PFSK-1 (cell line): ENCODE results near the gene NUDT15.

Source experiments
- FOXP2 ChIP-seq: optimal IDR thresholded peaks from 2 replicates; pipeline ENCODE3; 2011; ENCODE audit warnings: borderline replicate concordance, control low read depth, inconsistent platforms; ENCODE audit not compliant: insufficient read depth; ENCODE audit errors: extremely low read length, extremely low read depth
- POLR2AphosphoS5 ChIP-seq: IDR thresholded peaks from 2 replicates; pipeline ENCODE4 v1.6.1; 2012; ENCODE audit warnings: low read depth, mild to moderate bottlenecking, control low read depth, low read length, moderate library complexity
- REST ChIP-seq, 2 experiments: IDR thresholded peaks; 2 replicates each; pipeline versions ENCODE4 v1.6.1 to v1.8.0; 2011 to 2012; ENCODE audit warnings: low read depth in 2 of 2, low read length in 2 of 2, control low read depth in 1 of 2, inconsistent platforms in 1 of 2, mild to moderate bottlenecking in 1 of 2, moderate library complexity in 1 of 2; ENCODE audit not compliant: insufficient read depth in 1 of 2
- SIN3A ChIP-seq: IDR thresholded peaks from 2 replicates; pipeline ENCODE4 v1.6.1; 2012; ENCODE audit warnings: mild to moderate bottlenecking, low read length, moderate library complexity, borderline replicate concordance; ENCODE audit not compliant: insufficient read depth
- TAF1 ChIP-seq: IDR thresholded peaks from 2 replicates; pipeline ENCODE4 v1.6.1; 2012; ENCODE audit warnings: low read length, control low read depth, borderline replicate concordance; ENCODE audit not compliant: insufficient read depth

NUDT15 gene

GRCh38 chr13:48006396-48006795 is 31.1 kb upstream of the NUDT15 start:
- TF ChIP-seq REST (IDR thresholded peaks at IDR 0.05; ENCODE audit: insufficient read depth in 1 of 2, low read depth in 2 of 2, low read length in 2 of 2) (no peak), POLR2AphosphoS5 (no peak), TAF1 (no peak), FOXP2 (no peak), SIN3A (no peak)

- no peak for TF ChIP-seq POLR2AphosphoS5
Measured at GRCh38 chr13:48009284-48009683, 28.2 kb upstream of the NUDT15 start.

- TF ChIP-seq REST (IDR thresholded peaks at IDR 0.05; ENCODE audit: insufficient read depth in 1 of 2, low read depth in 2 of 2, low read length in 2 of 2) (no peak), SIN3A (no peak), POLR2AphosphoS5 (no peak)
Measured at GRCh38 chr13:48010698-48011097, 26.8 kb upstream of the NUDT15 start.

GRCh38 chr13:48012668-48013067 is 24.9 kb upstream of the NUDT15 start:
- TF ChIP-seq POLR2AphosphoS5, result no peak
- no peak for TF ChIP-seq TAF1
- no peak for TF ChIP-seq REST (IDR thresholded peaks at IDR 0.05; ENCODE audit: insufficient read depth in 1 of 2, low read depth in 2 of 2, low read length in 2 of 2)
- no peak for TF ChIP-seq SIN3A
- TF ChIP-seq FOXP2, result no peak

- no peak for TF ChIP-seq REST (IDR thresholded peaks at IDR 0.05; ENCODE audit: insufficient read depth in 1 of 2, low read depth in 2 of 2, low read length in 2 of 2)
- TF ChIP-seq POLR2AphosphoS5, result no peak
- no peak for TF ChIP-seq FOXP2
Measured at GRCh38 chr13:48014359-48014758, 23.2 kb upstream of the NUDT15 start.
